ENCODE measurements around the gene C12orf42.

C12orf42 gene

GRCh38 chr12:103268831-103269514 is 226.8 kb downstream of the C12orf42 start:
- TF ChIP-seq GATA1 (IDR thresholded peaks at IDR 0.05; ENCODE audit: low read depth, low read length) = no peak
- TF ChIP-seq POLR2A (IDR thresholded peaks at IDR 0.05; ENCODE audit: low read length) = no peak
- DNase-seq = no peak

DNA sequence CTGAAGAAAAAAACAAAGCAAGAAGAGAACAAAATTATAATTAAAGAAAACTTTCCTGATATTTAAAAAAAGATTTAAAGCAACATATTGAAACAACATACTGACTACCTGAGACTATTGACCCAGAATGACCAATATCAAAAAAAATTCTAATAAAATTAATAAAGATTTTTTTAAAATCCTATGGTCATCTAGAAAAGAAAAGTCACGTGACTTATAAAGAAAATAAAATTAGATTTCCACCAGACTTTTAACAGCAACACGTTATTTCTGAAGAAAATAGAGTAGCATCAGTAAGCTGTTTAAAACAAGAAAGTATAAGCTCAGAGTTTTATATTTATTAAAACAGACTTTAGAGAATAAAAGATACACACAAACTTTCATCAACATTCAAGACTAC is 238.0 kb downstream of the C12orf42 start:
- DNase-seq = no peak
- no peak for TF ChIP-seq GATA1 (IDR thresholded peaks at IDR 0.05; ENCODE audit: low read depth, low read length)
- TF ChIP-seq POLR2A (IDR thresholded peaks at IDR 0.05; ENCODE audit: low read length) = no peak

All from erythroblast (primary cell).